Activated CD4-positive, alpha-beta T cell treated with anti-CD3 and anti-CD28 coated beads, Interleukin-2, amount 10 ng/mL, durations not matched to agents 7 days and 5 days (primary cell): Measurements from ENCODE around the gene TM7SF2. TPM values are rescaled to one million over a fixed set of nuclear protein-coding genes. Genes with fewer than 3 reads are reported as not detected.

ENCODE experiments used
- CTCF ChIA-PET: fragments of 350-600 bp; sonication (Branson Sonifier 250); formaldehyde crosslinking; loops from one replicate; lab custom pipeline; 2021; ENCODE audit warnings: antibody characterized with exemption; lab: Charles Lee
- POLR2A ChIA-PET: fragments of 350-600 bp; sonication (Branson Sonifier 250); formaldehyde crosslinking; loops from one replicate; lab custom pipeline; 2021; ENCODE audit warnings: antibody characterized with exemption; lab: Charles Lee
- DNase-seq: peaks from one replicate; pipeline ENCODE4 v3.0.0-alpha.2; 2020
- H3K27ac Mint-ChIP-seq: one replicate; pipeline ENCODE4 v1.8.0; 2021; ENCODE audit warnings: mild to moderate bottlenecking, moderate library complexity, mixed read lengths
- H3K27me3 Mint-ChIP-seq: one replicate; pipeline ENCODE4 v1.8.0; 2021; ENCODE audit warnings: mixed read lengths
- H3K36me3 Mint-ChIP-seq: one replicate; pipeline ENCODE4 v1.8.0; 2021; ENCODE audit warnings: low read depth, mixed read lengths
- H3K4me1 Mint-ChIP-seq: one replicate; pipeline ENCODE4 v1.8.0; 2021; ENCODE audit warnings: mixed read lengths
- H3K4me3 Mint-ChIP-seq: one replicate; pipeline ENCODE4 v1.8.0; 2021; ENCODE audit warnings: mild to moderate bottlenecking, moderate library complexity, mixed read lengths
- H3K9me3 Mint-ChIP-seq: one replicate; pipeline ENCODE4 v1.8.0; 2021; ENCODE audit warnings: mixed read lengths
- microRNA-seq: library from miRNA; unstranded; fragments of <30 nt; microRNA quantifications from one replicate; pipeline ENCODE4 v1.2.0, GENCODE V29; 2021; ENCODE audit warnings: borderline microRNAs expressed, borderline replicate concordance
- total RNA-seq, 2 experiments: library from RNA; stranded (reverse); gene quantifications; one replicate each; pipeline ENCODE4 v1.2.3, GENCODE V29; 2021

TM7SF2 gene
- total RNA-seq, 2 experiments from 2014 or later = 26.1 to 27.7 TPM

GRCh38 chr11:65156256-65156655, 44.6 kb downstream of the TM7SF2 start:
- CTCF ChIA-PET = no interaction called here
- Mint-ChIP-seq H3K4me1 (peaks cover 20% of the 10 kb centered on the region), H3K36me3 (no peaks in the 10 kb centered on the region), H3K27me3 (peaks cover 19% of the 10 kb centered on the region), H3K9me3 (no peaks in the 10 kb centered on the region), H3K4me3 (no peak overlapping the region), H3K27ac (no peak overlapping the region)
- POLR2A ChIA-PET = no interaction called here
- no peak for DNase-seq

GRCh38 chr11:65156926-65157325, 45.3 kb downstream of the TM7SF2 start:
- Mint-ChIP-seq H3K27ac (no peak overlapping the region), H3K36me3 (no peaks in the 10 kb centered on the region), H3K4me3 (no peak overlapping the region), H3K4me1 (peaks cover 17% of the 10 kb centered on the region), H3K27me3 (peaks cover 19% of the 10 kb centered on the region), H3K9me3 (no peaks in the 10 kb centered on the region)
- POLR2A ChIA-PET = no interaction called here
- CTCF ChIA-PET = interaction anchor here (0.5 kb wide), 1 partner anchor 21 kb away, joined by 3 read pairs; no protein-coding TSS in a partner anchor
- no peak for DNase-seq

DNA sequence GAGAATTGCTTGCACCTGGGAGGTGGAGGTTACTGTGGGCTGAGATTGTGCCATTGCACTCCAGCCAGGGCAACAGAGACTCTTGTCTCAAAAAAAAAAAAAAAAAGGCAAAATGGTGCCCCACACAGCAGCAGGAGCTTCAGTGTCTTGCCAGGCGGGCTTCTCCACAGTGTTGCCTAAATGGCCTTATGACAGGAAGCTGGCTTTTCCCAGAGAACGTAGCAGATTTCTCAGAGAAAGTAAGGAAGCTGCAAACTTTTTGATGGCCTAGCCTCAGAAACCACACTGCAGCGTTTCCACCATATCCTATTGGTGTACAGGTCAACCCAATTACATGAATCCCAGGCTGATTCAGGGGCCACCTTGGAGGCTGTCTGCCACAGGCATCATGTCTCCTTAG, 45.7 kb downstream of the TM7SF2 start:
- Mint-ChIP-seq H3K9me3 (no peaks in the 10 kb centered on the region), H3K27me3 (peaks cover 19% of the 10 kb centered on the region), H3K4me3 (no peak overlapping the region), H3K4me1 (peaks cover 13% of the 10 kb centered on the region), H3K27ac (no peak overlapping the region), H3K36me3 (no peaks in the 10 kb centered on the region)
- ChIA-PET POLR2A (no interaction called here), CTCF (interaction anchor here (0.5 kb wide), 1 partner anchor 21 kb away, joined by 3 read pairs; no protein-coding TSS in a partner anchor)
- DNase-seq = no peak

DNA sequence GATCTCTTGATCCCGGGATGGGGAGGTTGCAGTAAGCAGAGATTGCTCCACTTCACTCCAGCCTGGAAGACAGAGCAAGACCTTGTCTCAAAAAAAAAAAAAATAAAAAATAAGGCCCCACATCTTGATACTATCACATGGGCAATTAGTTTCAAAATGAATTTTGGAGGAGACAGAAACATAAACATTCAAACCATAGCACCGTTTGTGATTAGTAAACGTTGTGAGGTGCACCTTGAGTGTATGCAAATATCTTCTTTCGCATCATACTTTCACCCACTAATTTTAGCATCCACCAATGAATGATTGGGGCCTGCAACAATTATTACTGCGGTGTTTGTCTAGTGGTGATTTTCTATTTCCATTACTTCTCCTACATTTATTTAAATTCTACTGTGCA, 47.3 kb downstream of the TM7SF2 start:
- H3K27me3 Mint-ChIP-seq = peaks cover 10% of the 10 kb centered on the region
- ChIA-PET POLR2A (no interaction called here), CTCF (no interaction called here)
- no peak overlapping the region for H3K4me3 Mint-ChIP-seq
- DNase-seq = no peak
- H3K36me3 Mint-ChIP-seq = no peaks in the 10 kb centered on the region
- no peak overlapping the region for H3K27ac Mint-ChIP-seq
- peaks cover 9% of the 10 kb centered on the region for H3K4me1 Mint-ChIP-seq
- no peaks in the 10 kb centered on the region for H3K9me3 Mint-ChIP-seq

GRCh38 chr11:65160643-65161042, 49.0 kb downstream of the TM7SF2 start:
- POLR2A ChIA-PET = no interaction called here
- no peak overlapping the region for H3K27ac Mint-ChIP-seq
- H3K4me3 Mint-ChIP-seq = no peak overlapping the region
- H3K9me3 Mint-ChIP-seq = no peaks in the 10 kb centered on the region
- no peaks in the 10 kb centered on the region for H3K36me3 Mint-ChIP-seq
- no peak for DNase-seq
- CTCF ChIA-PET = interaction anchor here (2.4 kb wide), 1 partner anchor 21 kb away, joined by 6 read pairs; the partner anchor contains the start of gene CAPN1
- H3K4me1 Mint-ChIP-seq = peaks cover 9% of the 10 kb centered on the region
- peaks cover 10% of the 10 kb centered on the region for H3K27me3 Mint-ChIP-seq

DNA sequence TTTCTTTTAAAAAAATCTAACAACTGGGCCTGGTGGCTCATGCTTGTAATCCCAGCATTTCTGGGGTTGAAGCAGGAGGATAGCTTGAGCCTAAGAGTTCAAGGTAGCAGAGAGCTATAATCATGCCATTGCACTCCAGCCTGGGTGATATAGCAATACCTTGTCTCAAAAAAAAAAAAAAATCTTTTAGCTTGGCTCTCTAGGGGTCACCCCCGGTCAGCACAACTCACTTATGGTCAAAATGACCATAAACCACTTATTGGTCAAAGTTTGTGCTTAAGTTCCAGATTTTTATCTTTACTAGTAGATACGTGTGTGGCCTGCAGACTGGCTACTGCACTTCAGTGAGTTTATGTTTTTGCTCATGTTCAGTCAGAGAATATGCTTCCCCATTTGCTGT, 52.0 kb downstream of the TM7SF2 start:
- ChIA-PET CTCF (interaction anchor here (1.6 kb wide), 1 partner anchor 28 kb away, joined by 7 read pairs; no protein-coding TSS in a partner anchor), POLR2A (no interaction called here)
- Mint-ChIP-seq H3K36me3 (no peaks in the 10 kb centered on the region), H3K4me1 (peaks cover 3% of the 10 kb centered on the region), H3K27me3 (peaks cover 8% of the 10 kb centered on the region), H3K27ac (no peak overlapping the region), H3K4me3 (no peak overlapping the region), H3K9me3 (no peaks in the 10 kb centered on the region)
- no peak for DNase-seq

Small RNAs within 50 kb of the gene (microRNA-seq; reads per million reads assigned to microRNA genes)
- not detected for gene MIR6751

Other genes starting within 250 kb of the TM7SF2 start
- gene EHD1, start 233.3 kb upstream of the TM7SF2 start, total RNA-seq = 100 to 1,000 TPM; 131 to 149 TPM
- 10 to 100 TPM; 23.0 to 25.7 TPM for gene ATG2A, start 194.7 kb upstream of the TM7SF2 start, total RNA-seq
- gene PPP2R5B, start 187.2 kb upstream of the TM7SF2 start, total RNA-seq = 10 to 100 TPM; 12.0 to 13.7 TPM
- gene GPHA2, start 176.0 kb upstream of the TM7SF2 start, total RNA-seq = not detected
- gene MAJIN, start 139.8 kb upstream of the TM7SF2 start, total RNA-seq = under 1 TPM; 0.20 to 0.54 TPM
- under 1 TPM in 1 of 2 experiments, not detected in 1; 0.10 TPM for gene BATF2, start 114.9 kb upstream of the TM7SF2 start, total RNA-seq
- 10 to 100 TPM; 62.4 to 65.3 TPM for gene ARL2, start 97.7 kb upstream of the TM7SF2 start, total RNA-seq
- gene SNX15, start 84.4 kb upstream of the TM7SF2 start, total RNA-seq = 10 to 100 TPM; 28.3 to 34.8 TPM
- gene SAC3D1, start 70.7 kb upstream of the TM7SF2 start, total RNA-seq = 10 to 100 TPM; 35.9 to 40.5 TPM
- gene NAALADL1, start 53.3 kb upstream of the TM7SF2 start, total RNA-seq = 1 to 10 TPM; 6.3 to 7.3 TPM
- 100 to 1,000 TPM; 105 to 109 TPM for gene CDCA5, start 27.8 kb upstream of the TM7SF2 start, total RNA-seq
- gene ZFPL1, start 27.6 kb upstream of the TM7SF2 start, total RNA-seq = 10 to 100 TPM; 27.2 to 29.8 TPM
- gene VPS51, start 15.7 kb upstream of the TM7SF2 start, total RNA-seq = 100 to 1,000 TPM; 146 to 148 TPM
- gene ZNHIT2, start 5.8 kb downstream of the TM7SF2 start, total RNA-seq = 1 to 10 TPM; 8.6 to 9.9 TPM
- 1,000 to 10,000 TPM; 1,051 to 1,116 TPM for gene FAU, start 10.3 kb downstream of the TM7SF2 start, total RNA-seq
- gene MRPL49, start 10.4 kb downstream of the TM7SF2 start, total RNA-seq = 10 to 100 TPM; 49.5 to 55.4 TPM
- gene SYVN1, start 22.6 kb downstream of the TM7SF2 start, total RNA-seq = 10 to 100 TPM; 40.5 to 42.2 TPM
- gene SPDYC, start 58.4 kb downstream of the TM7SF2 start, total RNA-seq = not detected
- 100 to 1,000 TPM; 192 to 207 TPM for gene CAPN1, start 70.1 kb downstream of the TM7SF2 start, total RNA-seq
- gene POLA2, start 150.1 kb downstream of the TM7SF2 start, total RNA-seq = 10 to 100 TPM; 47.7 to 55.2 TPM
- gene CDC42EP2, start 203.0 kb downstream of the TM7SF2 start, total RNA-seq = under 1 TPM; 0.25 to 0.67 TPM
- gene DPF2, start 222.0 kb downstream of the TM7SF2 start, total RNA-seq = 10 to 100 TPM; 61.1 to 75.6 TPM
- under 1 TPM; 0.42 to 0.79 TPM for gene TIGD3, start 242.9 kb downstream of the TM7SF2 start, total RNA-seq